ENCODE results near the gene IFT22. TPM values are rescaled to one million over a fixed set of nuclear protein-coding genes. Genes with fewer than 3 reads are reported as not detected.
"Not testable (repeated sequence)": the region's sequence is repeated elsewhere in the genome, so short reads cannot be mapped to it uniquely, and the experiment has no call there.

Gene IFT22
- total RNA-seq, 4 donors from 2014 or later: 6.8 to 15.3 (median 11.7) TPM

DNA sequence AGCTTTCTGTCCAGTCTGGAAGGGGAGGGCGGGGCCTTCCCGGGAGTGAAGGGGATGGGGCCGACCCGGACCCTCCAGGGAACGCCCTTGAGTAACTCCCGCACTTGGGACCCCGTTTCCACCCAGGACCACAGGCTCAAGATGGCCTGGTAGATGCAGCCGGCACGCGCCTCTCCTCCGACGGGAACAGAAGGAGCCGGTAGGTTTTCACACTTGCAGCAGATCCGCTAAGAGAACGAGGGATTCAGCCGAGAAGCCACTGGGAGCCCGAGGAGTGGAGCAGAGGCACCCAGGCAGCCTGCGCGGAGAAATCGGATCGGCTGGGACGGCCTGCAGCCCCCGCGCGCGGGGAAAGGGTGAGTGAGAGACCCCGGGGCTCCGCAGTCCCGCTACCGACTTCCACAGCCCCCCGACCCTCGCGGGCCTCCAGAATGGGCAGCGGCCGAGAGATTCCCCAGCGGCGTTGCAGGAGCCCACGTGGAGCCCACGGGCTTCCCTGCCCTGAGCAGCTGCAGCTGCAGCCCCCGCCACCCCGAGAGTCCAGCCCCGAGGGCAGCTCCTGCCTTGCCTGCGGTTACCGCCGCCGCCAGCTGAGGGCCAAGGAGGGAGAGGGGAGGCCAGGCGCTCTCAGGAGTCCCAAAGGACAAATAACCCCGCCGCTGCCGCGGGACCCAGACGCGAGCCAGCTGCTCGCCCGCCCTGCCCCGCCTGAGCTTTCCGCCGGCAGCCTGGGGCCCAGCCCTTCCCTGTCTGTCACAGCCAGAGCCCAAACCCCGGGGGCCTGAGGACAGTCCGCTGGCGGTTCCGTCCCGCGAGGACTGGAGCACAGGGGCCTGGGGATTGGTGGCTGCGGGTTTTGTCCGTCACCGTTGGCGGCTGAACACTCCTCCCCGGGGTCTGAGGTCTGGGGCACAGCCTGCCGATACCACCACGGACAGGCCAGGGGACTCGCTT is 21.8 kb downstream of the IFT22 start:
- no peak for DNase-seq (ENCODE audit: low spot score in 2 of 2)
- TF ChIP-seq, protein P1, sequence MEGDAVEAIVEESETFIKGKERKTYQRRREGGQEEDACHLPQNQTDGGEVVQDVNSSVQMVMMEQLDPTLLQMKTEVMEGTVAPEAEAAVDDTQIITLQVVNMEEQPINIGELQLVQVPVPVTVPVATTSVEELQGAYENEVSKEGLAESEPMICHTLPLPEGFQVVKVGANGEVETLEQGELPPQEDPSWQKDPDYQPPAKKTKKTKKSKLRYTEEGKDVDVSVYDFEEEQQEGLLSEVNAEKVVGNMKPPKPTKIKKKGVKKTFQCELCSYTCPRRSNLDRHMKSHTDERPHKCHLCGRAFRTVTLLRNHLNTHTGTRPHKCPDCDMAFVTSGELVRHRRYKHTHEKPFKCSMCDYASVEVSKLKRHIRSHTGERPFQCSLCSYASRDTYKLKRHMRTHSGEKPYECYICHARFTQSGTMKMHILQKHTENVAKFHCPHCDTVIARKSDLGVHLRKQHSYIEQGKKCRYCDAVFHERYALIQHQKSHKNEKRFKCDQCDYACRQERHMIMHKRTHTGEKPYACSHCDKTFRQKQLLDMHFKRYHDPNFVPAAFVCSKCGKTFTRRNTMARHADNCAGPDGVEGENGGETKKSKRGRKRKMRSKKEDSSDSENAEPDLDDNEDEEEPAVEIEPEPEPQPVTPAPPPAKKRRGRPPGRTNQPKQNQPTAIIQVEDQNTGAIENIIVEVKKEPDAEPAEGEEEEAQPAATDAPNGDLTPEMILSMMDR (IDR thresholded peaks at IDR 0.05): no peak
- TF ChIP-seq EP300 (IDR thresholded peaks at IDR 0.05): no peak
- no peak for TF ChIP-seq POLR2AphosphoS5 (IDR thresholded peaks at IDR 0.05)
- TF ChIP-seq POLR2A (IDR thresholded peaks at IDR 0.05): no peak
- H3K36me3 ChIP-seq: no peaks in the 10 kb centered on the region
- H3K9me3 ChIP-seq: no peaks in the 10 kb centered on the region
- no peak overlapping the region for H3K27ac ChIP-seq
- no peak overlapping the region for H3K4me3 ChIP-seq
- peaks cover 10% of the 10 kb centered on the region for H3K4me1 ChIP-seq
- peaks cover 93% of the 10 kb centered on the region for H3K27me3 ChIP-seq
- 3% methylated on average over 35 of the region's 72 CpGs for WGBS

DNA sequence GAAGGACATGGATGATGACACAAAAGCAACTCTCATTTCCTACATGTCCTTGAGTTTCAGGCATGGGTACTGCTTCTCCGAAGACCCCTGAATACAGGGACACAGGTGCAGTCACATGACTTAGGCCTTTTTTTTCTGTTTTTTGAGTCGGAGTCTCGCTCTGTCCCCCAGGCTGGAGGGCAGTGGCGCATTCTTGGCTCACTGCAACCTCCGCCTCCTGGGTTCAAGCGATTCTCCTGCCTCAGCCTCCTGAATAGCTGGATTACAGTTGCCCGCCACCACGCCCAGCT is 26.8 kb downstream of the IFT22 start:
- Histone ChIP-seq H3K4me3 (no peak overlapping the region), H3K4me1 (peaks cover 3% of the 10 kb centered on the region), H3K27ac (no peak overlapping the region), H3K9me3 (no peaks in the 10 kb centered on the region), H3K27me3 (peaks cover 88% of the 10 kb centered on the region), H3K36me3 (no peaks in the 10 kb centered on the region)
- WGBS: 76% methylated on average over 8 of the region's 8 CpGs
- DNase-seq (ENCODE audit: low spot score in 2 of 2): no peak
- TF ChIP-seq EP300 (IDR thresholded peaks at IDR 0.05): no peak
- TF ChIP-seq POLR2AphosphoS5 (IDR thresholded peaks at IDR 0.05): no peak
- TF ChIP-seq, protein P1 (IDR thresholded peaks at IDR 0.05): no peak

GRCh38 chr7:101294039-101294831 is 27.4 kb downstream of the IFT22 start:
- no peak overlapping the region for H3K4me3 ChIP-seq
- H3K27ac ChIP-seq: no peak overlapping the region
- TF ChIP-seq POLR2A (IDR thresholded peaks at IDR 0.05): no peak
- no peak for TF ChIP-seq POLR2AphosphoS5 (IDR thresholded peaks at IDR 0.05)
- TF ChIP-seq EP300 (IDR thresholded peaks at IDR 0.05): no peak
- TF ChIP-seq, protein P1 (IDR thresholded peaks at IDR 0.05): no peak
- no peak for DNase-seq (ENCODE audit: low spot score in 2 of 2)
- no peaks in the 10 kb centered on the region for H3K4me1 ChIP-seq
- 51% methylated on average over 10 of the region's 12 CpGs for WGBS
- no peaks in the 10 kb centered on the region for H3K9me3 ChIP-seq
- peaks cover 88% of the 10 kb centered on the region for H3K27me3 ChIP-seq
- H3K36me3 ChIP-seq: no peaks in the 10 kb centered on the region

GRCh38 chr7:101293069-101294021 is 28.3 kb downstream of the IFT22 start:
- H3K27me3 ChIP-seq: peaks cover 80% of the 10 kb centered on the region
- not testable (repeated sequence) for H3K4me1 ChIP-seq; H3K9me3 ChIP-seq; H3K27ac ChIP-seq; H3K4me3 ChIP-seq; H3K36me3 ChIP-seq; DNase-seq (ENCODE audit: low spot score in 2 of 2)
- 57% methylated on average over 16 of the region's 16 CpGs for WGBS

- 59% methylated on average over 5 of the region's 5 CpGs for WGBS
- H3K27me3 ChIP-seq: peaks cover 73% of the 10 kb centered on the region
- H3K4me3 ChIP-seq; DNase-seq (ENCODE audit: low spot score in 2 of 2); H3K36me3 ChIP-seq; H3K9me3 ChIP-seq; H3K27ac ChIP-seq; H3K4me1 ChIP-seq: not testable (repeated sequence)
Measured at GRCh38 chr7:101292566-101292965, 29.0 kb downstream of the IFT22 start.

All from suprapubic skin (tissue), 4 donors.